K562 (cell line): ENCODE measurements around the gene SLC39A5. TPM values are rescaled to one million over a fixed set of nuclear protein-coding genes. Genes with fewer than 3 reads are reported as not detected.

Source experiments
- ATAC-seq: fragments of 200-7000 bp; cut with Tn5 transposase; 3 replicates; pipeline ENCODE4 v1.9.1; 2020; ENCODE audit warnings: moderate library complexity
- BruUV-seq: library from RNA; stranded (reverse); fragments of 400-500 nt; replicated peaks from 2 replicates; lab custom pipeline; 2021; lab: Mats Ljungman, UMichigan
- CTCF ChIA-PET: fragments of 300-600 bp; formaldehyde crosslinking; extraction: SDS; loops from one replicate; lab custom pipeline; 2021; ENCODE audit warnings: low intra/inter-chr PET ratio; lab: Yijun Ruan, JAX
- POLR2A ChIA-PET: fragments of 300-600, 350-650 bp; sonication (Branson Sonifier 250); formaldehyde crosslinking; extraction: SDS; loops from one replicate; lab custom pipeline; 2021; ENCODE audit warnings: antibody characterized with exemption, inconsistent platforms; lab: Yijun Ruan, JAX
- DNase-seq, 4 experiments: peaks; one replicate each; pipeline versions ENCODE4 v3.0.0 to v3.0.0-alpha.2; 2011 to 2018; ENCODE audit warnings: low spot score in 3 of 4, mixed read lengths in 3 of 4; ENCODE audit errors: extremely low read depth in 1 of 4
- FAIRE-seq: peaks from 2 replicates; lab custom pipeline; 2011; peaks lifted over from hg19 to GRCh38; lab: Jason Lieb, UNC
- H2AFZ ChIP-seq: 2 replicates; pipeline ENCODE4 v1.6.0; 2011; ENCODE audit warnings: low read depth, low read length, control low read depth, inconsistent platforms
- H3K27ac ChIP-seq: fragments of 200-600 bp; 3 replicates; pipeline ENCODE4 v1.8.0; 2011; ENCODE audit warnings: low read depth, mild to moderate bottlenecking, control low read depth, inconsistent platforms, low read length, moderate library complexity, mixed read lengths; ENCODE audit errors: extremely low read depth
- H3K27me3 ChIP-seq, 2 experiments: fragments of 300-600 bp in 1 of 2; 2 replicates in 1 of 2; 3 replicates in 1 of 2; pipeline versions ENCODE4 v1.6.0 to v1.8.0; 2011; ENCODE audit warnings: inconsistent platforms in 2 of 2, low read length in 2 of 2, mild to moderate bottlenecking in 1 of 2, mixed read lengths in 1 of 2, moderate library complexity in 1 of 2; ENCODE audit not compliant: control insufficient read depth in 2 of 2, insufficient read depth in 2 of 2
- H3K36me3 ChIP-seq: fragments of 300-600 bp; 3 replicates; pipeline ENCODE4 v1.8.0; 2011; ENCODE audit warnings: mild to moderate bottlenecking, low read length, inconsistent platforms; ENCODE audit not compliant: control insufficient read depth, insufficient read depth
- H3K4me1 ChIP-seq, 2 experiments: fragments of 200-600 bp in 1 of 2; replicated peaks in 1 of 2; 2 replicates in 1 of 2; 3 replicates in 1 of 2; pipeline versions ENCODE4 v1.5.1 to v1.8.0; 2011; ENCODE audit warnings: inconsistent platforms in 2 of 2, low read length in 2 of 2, mild to moderate bottlenecking in 1 of 2, mixed read lengths in 1 of 2, moderate library complexity in 1 of 2; ENCODE audit not compliant: control insufficient read depth in 2 of 2, insufficient read depth in 2 of 2
- H3K4me2 ChIP-seq: 2 replicates; pipeline ENCODE4 v1.6.1; 2011; ENCODE audit warnings: low read length, control low read depth, inconsistent platforms, mixed read lengths; ENCODE audit not compliant: insufficient read depth
- H3K4me3 ChIP-seq: fragments of 200-600 bp; sonication (generic), shearing (Covaris generic); 2 replicates; pipeline ENCODE4 v1.5.1; 2016; ENCODE audit warnings: control low read depth, inconsistent platforms
- H3K79me2 ChIP-seq: fragments of 200-600 bp; 3 replicates; pipeline ENCODE4 v1.8.0; 2011; ENCODE audit warnings: low read length, inconsistent platforms; ENCODE audit not compliant: control insufficient read depth, insufficient read depth
- H3K9ac ChIP-seq, 2 experiments: 2 replicates each; pipeline versions ENCODE4 v1.6.0 to v1.6.1; 2011; ENCODE audit warnings: low read depth in 2 of 2, low read length in 2 of 2, control low read depth in 1 of 2, inconsistent platforms in 1 of 2, mild to moderate bottlenecking in 1 of 2, mixed read lengths in 1 of 2; ENCODE audit not compliant: insufficient read depth in 1 of 2
- H3K9me1 ChIP-seq: one replicate; pipeline ENCODE4 v1.6.0; 2011; ENCODE audit warnings: inconsistent platforms, mild to moderate bottlenecking, low read length, moderate library complexity; ENCODE audit not compliant: control insufficient read depth, insufficient read depth
- H3K9me3 ChIP-seq: replicated peaks from 2 replicates; pipeline ENCODE4 v1.5.1; 2011; ENCODE audit warnings: low read depth, low read length, inconsistent platforms; ENCODE audit not compliant: control insufficient read depth, insufficient read depth
- H4K20me1 ChIP-seq: replicated peaks from 2 replicates; pipeline ENCODE4 v1.6.1; 2011; ENCODE audit warnings: low read length, inconsistent platforms, mixed read lengths; ENCODE audit not compliant: control insufficient read depth, insufficient read depth
- ESRRA ChIP-seq: fragments of 450-650 bp; IDR thresholded peaks from 2 replicates; pipeline ENCODE4 v1.6.1; 2014; ENCODE audit warnings: low read depth, mild to moderate bottlenecking, moderate library complexity, borderline replicate concordance
- KAT7 ChIP-seq: sonication (generic); formaldehyde crosslinking; IDR thresholded peaks from 2 replicates; pipeline ENCODE4 v1.8.0; 2022; ENCODE audit warnings: missing genetic modification reagents, mild to moderate bottlenecking, borderline replicate concordance
- RBBP5 ChIP-seq: fragments of 200-600 bp; sonication (generic); IDR thresholded peaks from 2 replicates; pipeline ENCODE4 v1.6.1; 2012; ENCODE audit warnings: borderline replicate concordance, mild to moderate bottlenecking, low read length, control low read depth, inconsistent platforms; ENCODE audit not compliant: insufficient read depth, poor library complexity, severe bottlenecking
- RNF219 ChIP-seq: fragments of 250-450 bp; sonication (Bioruptor Pico); IDR thresholded peaks from 2 replicates; pipeline ENCODE4 v1.5.0; 2022; ENCODE audit warnings: mild to moderate bottlenecking
- TBP ChIP-seq: optimal IDR thresholded peaks from 2 replicates; pipeline ENCODE3; 2011; ENCODE audit warnings: low read depth, low read length, improper control_type of control experiment
- ZNF165 ChIP-seq: fragments of 250-450 bp; sonication (Bioruptor Pico); IDR thresholded peaks from 2 replicates; pipeline ENCODE4 v1.4.0; 2020; ENCODE audit warnings: borderline replicate concordance
- ZNF263 ChIP-seq: sonication (generic); formaldehyde crosslinking; IDR thresholded peaks from 2 replicates; pipeline ENCODE4 v1.8.0; 2022; ENCODE audit warnings: mild to moderate bottlenecking, missing genetic modification reagents, borderline replicate concordance
- ZNF282 ChIP-seq: sonication (generic); formaldehyde crosslinking; IDR thresholded peaks from 2 replicates; pipeline ENCODE4 v1.8.1; 2023; ENCODE audit warnings: missing genetic modification reagents
- ZZZ3 ChIP-seq: fragments of 450-650 bp; IDR thresholded peaks from 2 replicates; pipeline ENCODE4 v1.6.1; 2016; ENCODE audit warnings: antibody characterized with exemption, mild to moderate bottlenecking, moderate library complexity
- WGBS: fragments of 100-300 bp; shearing (Covaris generic); methylation state at CpG from one replicate; pipeline ENCODE4 v1.1.6; 2016; ENCODE audit warnings: low coverage, mixed read lengths; ENCODE audit not compliant: insufficient coverage; ENCODE audit errors: missing lambda C conversion rate; 5-methylcytosine and 5-hydroxymethylcytosine counted together
- in situ Hi-C: fragments of 300-500 bp; cut with MboI; formaldehyde crosslinking; loops from 4 replicates; pipeline ENCODE4 v1.15.0; 2018; ENCODE audit warnings: inconsistent platforms, mixed read lengths
- intact Hi-C: fragments of 100-400 bp; cut with micrococcal nuclease; formaldehyde crosslinking; loops from 2 replicates; pipeline ENCODE4 v1.14.2; 2022
- polyA plus RNA-seq, 8 experiments: library from polyadenylated mRNA; depleted of rRNA in 4 of 8; stranded (reverse) in 5 of 8; unstranded in 3 of 8; fragments of >200 nt; fragmentation: Nextera tagmentation in 2 of 8; fragmentation: Illumina TruSeq in 1 of 8; extraction: Ambion mirVana in 2 of 8; extraction: Trizol in 1 of 8; gene quantifications; 2 replicates each; pipeline versions ENCODE4 v1.2.1 to v1.2.3, GENCODE V29; 2011 to 2014; ENCODE audit warnings: inconsistent platforms in 1 of 8, missing spikeins in 1 of 8
- total RNA-seq, 7 experiments: library from RNA; depleted of rRNA in 6 of 7; stranded (reverse); fragments of >200 nt in 6 of 7; fragmentation: Illumina TruSeq in 2 of 7; extraction: Trizol in 2 of 7; gene quantifications; 2 replicates each; pipeline versions ENCODE4 v1.2.1 to v1.2.3, GENCODE V29; 2011 to 2021; ENCODE audit warnings: low replicate concordance in 1 of 7
- TF ChIP-seq, protein P1 (sequence below): sonication (generic); formaldehyde crosslinking; IDR thresholded peaks from 2 replicates; pipeline ENCODE4 v1.5.0; 2020; ENCODE audit warnings: missing genetic modification reagents

SLC39A5 gene
- total and polyA plus RNA-seq, 9 of the 15 experiments (the other 6 are each of a cell fraction or from before 2014, with no cell fraction given) = 0.08 to 0.10 TPM; not detected in 7

DNA sequence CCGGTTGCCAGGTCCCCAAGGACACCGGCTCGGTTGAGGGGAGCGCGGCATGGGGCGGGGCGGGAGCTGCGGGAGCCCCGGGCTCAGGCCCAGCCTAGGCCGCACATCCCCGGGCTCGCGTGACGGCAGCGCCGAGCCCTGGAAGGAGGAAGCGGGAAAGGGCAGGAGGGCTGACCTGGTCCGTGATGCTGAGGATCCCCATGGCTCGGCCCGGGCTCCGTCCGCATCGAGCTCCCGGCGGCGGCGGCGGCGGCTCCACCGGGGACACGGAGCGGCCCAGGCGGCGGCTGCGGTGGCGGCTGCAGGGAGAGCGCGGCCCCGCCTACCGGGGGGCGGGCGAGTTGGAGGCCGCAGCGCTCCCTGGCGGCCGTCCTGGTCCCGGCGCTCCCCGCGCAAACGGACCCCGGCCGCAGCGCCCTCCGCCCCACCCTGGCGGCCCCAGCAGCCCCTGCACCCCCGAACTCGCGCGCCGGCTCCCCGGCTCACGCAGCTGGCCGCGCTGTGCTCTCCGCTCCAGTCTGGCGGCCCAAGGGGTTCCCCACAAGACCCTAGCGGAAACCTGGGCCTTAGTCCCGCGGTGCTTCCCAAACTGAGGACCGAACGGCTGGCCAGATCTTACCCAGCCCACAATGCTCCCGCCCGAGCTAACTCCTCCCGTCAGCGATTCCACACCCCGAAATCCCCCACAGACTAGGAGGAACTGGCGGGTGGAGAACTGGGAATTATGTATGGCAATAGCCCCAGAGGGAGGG, 28.4 kb downstream of the SLC39A5 start, which contains the start of gene ANKRD52:
Gene ANKRD52, minus strand, starts transcription at position 317 of the 752 bp plus-strand sequence. Its CDS starts 115 bp downstream, at position 202.
- FAIRE-seq = peak; percentile 70
- Histone ChIP-seq H3K27me3 (no peaks in the 10 kb centered on the region), H4K20me1 (peaks cover 6% of the 10 kb centered on the region), H3K9ac (peak within 1 kb of the TSS; percentile 85 to 95), H3K79me2 (peaks cover 24% of the 10 kb centered on the region), H3K4me1 (peaks cover 12 to 20% of the 10 kb centered on the region in 2 experiments; a peak in 4 of 5 replicates), H3K4me3 (peak within 1 kb of the TSS; percentile 91), H3K9me3 (no peaks in the 10 kb centered on the region), H3K27ac (peak within 1 kb of the TSS; percentile 84), H3K4me2 (peak within 1 kb of the TSS; percentile 97), H2AFZ (peak within 1 kb of the TSS; percentile 98), H3K9me1 (no peaks in the 10 kb centered on the region), H3K36me3 (peaks cover 39% of the 10 kb centered on the region; the same call in 2 of the 3 replicates)
- CTCF ChIA-PET = interaction anchor here (1.1 to 2.4 kb wide), 4 partner anchors 35 to 139 kb away, joined by 3 to 11 read pairs (median 7); partner anchors contain the start of gene SMARCC2
- in situ Hi-C loops = loop anchor here (5.0 kb wide), 1 partner anchor 66 kb away; no protein-coding TSS in a partner anchor
- BruUV-seq = no TSS peak
- under 1% methylated on average over 68 of the region's 78 CpGs for WGBS
- ATAC-seq = peak; percentile 97
- DNase-seq = peak; percentile 87 to 94 (median 94)
- POLR2A ChIA-PET = interaction anchor here (0.6 to 2.1 kb wide), 12 partner anchors 8 to 222 kb away, joined by 3 to 7 read pairs (median 4); partner anchors contain the start of gene COQ10A
- intact Hi-C loops = loop anchor here (2.0 kb wide), 2 partner anchors 33 to 139 kb away; partner anchors contain the start of genes NABP2 and ZC3H10
- TF ChIP-seq ZNF263 (CRISPR knock-in tag) (peak; percentile 19; the same call in 1 of the 2 replicates), RNF219 (CRISPR knock-in tag) (no peak), TBP (no peak), KAT7 (CRISPR knock-in tag) (no peak), ZNF282 (CRISPR knock-in tag) (0 out of 2 replicates have a peak, but pooled peaks have one; percentile 75), ZNF165 (no peak), ESRRA (peak; percentile 66), RBBP5 (peak; percentile 72), ZZZ3 (peak; percentile 44; the same call in 1 of the 2 replicates)
- TF ChIP-seq, protein P1, sequence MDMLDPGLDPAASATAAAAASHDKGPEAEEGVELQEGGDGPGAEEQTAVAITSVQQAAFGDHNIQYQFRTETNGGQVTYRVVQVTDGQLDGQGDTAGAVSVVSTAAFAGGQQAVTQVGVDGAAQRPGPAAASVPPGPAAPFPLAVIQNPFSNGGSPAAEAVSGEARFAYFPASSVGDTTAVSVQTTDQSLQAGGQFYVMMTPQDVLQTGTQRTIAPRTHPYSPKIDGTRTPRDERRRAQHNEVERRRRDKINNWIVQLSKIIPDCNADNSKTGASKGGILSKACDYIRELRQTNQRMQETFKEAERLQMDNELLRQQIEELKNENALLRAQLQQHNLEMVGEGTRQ = peak; percentile 23; the same call in 1 of the 2 replicates
